DND-41 (cell line): ENCODE data around the gene SCUBE2.

Source experiments
- ATAC-seq: fragments of 200-7000 bp; cut with Tn5 transposase; 3 replicates; pipeline ENCODE4 v1.9.1; 2021; ENCODE audit warnings: low read depth; ENCODE audit not compliant: insufficient read depth
- DNase-seq: peaks from one replicate; pipeline ENCODE4 v3.0.0-alpha.2; 2020
- H2AFZ ChIP-seq: 2 replicates; pipeline ENCODE4 v1.6.0; 2012; ENCODE audit warnings: low read depth, low read length
- H3K27ac ChIP-seq: 2 replicates; pipeline ENCODE4 v1.5.1; 2012; ENCODE audit warnings: low read length, inconsistent platforms
- H3K27me3 ChIP-seq: fragments of 200-600 bp; sonication (generic); 2 replicates; pipeline ENCODE4 v1.6.0; 2012; ENCODE audit warnings: low read length, mild to moderate bottlenecking, inconsistent platforms; ENCODE audit not compliant: insufficient read depth, poor library complexity
- H3K36me3 ChIP-seq: 2 replicates; pipeline ENCODE4 v1.5.1; 2012; ENCODE audit warnings: low read length, inconsistent platforms; ENCODE audit not compliant: insufficient read depth
- H3K4me1 ChIP-seq: 2 replicates; pipeline ENCODE4 v1.5.1; 2012; ENCODE audit warnings: mild to moderate bottlenecking, low read length; ENCODE audit not compliant: insufficient read depth
- H3K4me2 ChIP-seq: 2 replicates; pipeline ENCODE4 v1.6.0; 2012; ENCODE audit warnings: mild to moderate bottlenecking, moderate library complexity, low read length, inconsistent platforms; ENCODE audit not compliant: insufficient read depth
- H3K4me3 ChIP-seq, 2 experiments: fragments of 200-600 bp in 1 of 2; shearing (Covaris generic) in 1 of 2; 2 replicates each; pipeline ENCODE4 v1.5.1; 2012 to 2016; ENCODE audit warnings: inconsistent platforms in 2 of 2, low read length in 2 of 2, mild to moderate bottlenecking in 2 of 2, low read depth in 1 of 2, moderate library complexity in 1 of 2
- H3K79me2 ChIP-seq: 2 replicates; pipeline ENCODE4 v1.6.0; 2012; ENCODE audit warnings: low read length, inconsistent platforms; ENCODE audit not compliant: insufficient read depth
- H3K9ac ChIP-seq: 2 replicates; pipeline ENCODE4 v1.6.0; 2012; ENCODE audit warnings: low read depth, mild to moderate bottlenecking, inconsistent platforms, low read length, moderate library complexity
- H3K9me3 ChIP-seq: 2 replicates; pipeline ENCODE4 v1.5.1; 2012; ENCODE audit warnings: low read length, moderate library complexity, mild to moderate bottlenecking, inconsistent platforms; ENCODE audit not compliant: insufficient read depth, severe bottlenecking
- H4K20me1 ChIP-seq: 2 replicates; pipeline ENCODE4 v1.6.0; 2012; ENCODE audit warnings: low read length; ENCODE audit not compliant: insufficient read depth
- CTCF ChIP-seq: IDR thresholded peaks from 2 replicates; pipeline ENCODE4 v1.5.1; 2012; ENCODE audit warnings: borderline replicate concordance, low read length, moderate library complexity, mild to moderate bottlenecking; ENCODE audit not compliant: poor library complexity, severe bottlenecking; ENCODE audit errors: extremely low read depth
- EZH2 ChIP-seq: IDR thresholded peaks from 3 replicates; pipeline ENCODE4 v1.6.1; 2012; ENCODE audit warnings: borderline replicate concordance, low read depth, mild to moderate bottlenecking, moderate library complexity, low read length, inconsistent platforms; ENCODE audit not compliant: severe bottlenecking

Gene SCUBE2

GRCh38 chr11:9037963-9038362, 53.4 kb downstream of the SCUBE2 start:
- H3K9me3 ChIP-seq = no peaks in the 10 kb centered on the region
- peaks cover 26% of the 10 kb centered on the region for H3K27me3 ChIP-seq
- no peak overlapping the region for H2AFZ ChIP-seq
- no peaks in the 10 kb centered on the region for H3K4me1 ChIP-seq
- no peak for DNase-seq
- no peak overlapping the region for H3K4me2 ChIP-seq
- TF ChIP-seq EZH2 (no peak), CTCF (no peak)
- H4K20me1 ChIP-seq = no peaks in the 10 kb centered on the region
- no peak overlapping the region for H3K27ac ChIP-seq
- no peak overlapping the region for H3K4me3 ChIP-seq
- no peak overlapping the region for H3K9ac ChIP-seq
- no peaks in the 10 kb centered on the region for H3K79me2 ChIP-seq
- ATAC-seq = no peak
- H3K36me3 ChIP-seq = no peaks in the 10 kb centered on the region

GRCh38 chr11:9037046-9037780, 54.2 kb downstream of the SCUBE2 start:
- Histone ChIP-seq H3K9ac (no peak overlapping the region), H3K27ac (no peak overlapping the region), H3K4me2 (no peak overlapping the region), H4K20me1 (no peaks in the 10 kb centered on the region), H2AFZ (no peak overlapping the region), H3K4me1 (no peaks in the 10 kb centered on the region), H3K9me3 (no peaks in the 10 kb centered on the region), H3K79me2 (no peaks in the 10 kb centered on the region), H3K4me3 (no peak overlapping the region), H3K27me3 (peaks cover 22% of the 10 kb centered on the region), H3K36me3 (no peaks in the 10 kb centered on the region)
- no peak for DNase-seq
- no peak for ATAC-seq
- TF ChIP-seq EZH2 (no peak), CTCF (no peak)

- Histone ChIP-seq H3K4me2 (no peak overlapping the region), H3K4me1 (no peaks in the 10 kb centered on the region), H2AFZ (no peak overlapping the region), H3K36me3 (no peaks in the 10 kb centered on the region), H3K9ac (no peak overlapping the region), H3K9me3 (no peaks in the 10 kb centered on the region), H3K27ac (no peak overlapping the region), H3K27me3 (peaks cover 2% of the 10 kb centered on the region), H3K4me3 (no peak overlapping the region), H3K79me2 (no peaks in the 10 kb centered on the region), H4K20me1 (no peaks in the 10 kb centered on the region)
- TF ChIP-seq CTCF = no peak
- no peak for TF ChIP-seq EZH2
- no peak for DNase-seq
- no peak for ATAC-seq
Measured at GRCh38 chr11:9030601-9031000, 60.8 kb downstream of the SCUBE2 start.
